Osteocyte (in vitro differentiated cells): ENCODE measurements around the gene SCLT1. TPM values are rescaled to one million over a fixed set of nuclear protein-coding genes. Genes with fewer than 3 reads are reported as not detected.

Source experiments
- DNase-seq: peaks from one replicate; pipeline ENCODE4 v3.0.0; 2021; ENCODE audit warnings: mixed read lengths; ENCODE audit not compliant: unreplicated experiment; ENCODE audit errors: extremely low spot score
- H3K27ac Mint-ChIP-seq: one replicate; pipeline ENCODE4 v1.8.0; 2021; ENCODE audit warnings: mild to moderate bottlenecking, mixed read lengths; ENCODE audit not compliant: unreplicated experiment
- H3K27me3 Mint-ChIP-seq: one replicate; pipeline ENCODE4 v1.8.0; 2021; ENCODE audit warnings: mixed read lengths; ENCODE audit not compliant: unreplicated experiment
- H3K36me3 Mint-ChIP-seq: one replicate; pipeline ENCODE4 v1.8.0; 2021; ENCODE audit warnings: mixed read lengths; ENCODE audit not compliant: unreplicated experiment
- H3K4me1 Mint-ChIP-seq: one replicate; pipeline ENCODE4 v1.8.0; 2021; ENCODE audit warnings: mixed read lengths; ENCODE audit not compliant: unreplicated experiment
- H3K4me3 Mint-ChIP-seq: one replicate; pipeline ENCODE4 v1.8.0; 2021; ENCODE audit warnings: mild to moderate bottlenecking, moderate library complexity, mixed read lengths; ENCODE audit not compliant: unreplicated experiment
- H3K9me3 Mint-ChIP-seq: one replicate; pipeline ENCODE4 v1.8.0; 2021; ENCODE audit warnings: mixed read lengths; ENCODE audit not compliant: unreplicated experiment
- CTCF ChIP-seq: fragments of 200-600 bp; sonication (generic); IDR thresholded peaks from 2 replicates; pipeline ENCODE4 v1.5.0; 2021; ENCODE audit warnings: antibody characterized with exemption, mild to moderate bottlenecking, moderate library complexity
- total RNA-seq: library from RNA; stranded (reverse); gene quantifications from 2 replicates; pipeline ENCODE4 v1.2.1, GENCODE V29; 2021

Gene SCLT1
- total RNA-seq, 1 donor from 2014 or later = 13.6 TPM

- H3K36me3 Mint-ChIP-seq = peaks cover 6% of the 10 kb centered on the region
- no peak overlapping the region for H3K4me3 Mint-ChIP-seq
- no peak overlapping the region for H3K27ac Mint-ChIP-seq
- DNase-seq = no peak
- H3K27me3 Mint-ChIP-seq = no peaks in the 10 kb centered on the region
- TF ChIP-seq CTCF = no peak
- peaks cover 23% of the 10 kb centered on the region for H3K9me3 Mint-ChIP-seq
- no peaks in the 10 kb centered on the region for H3K4me1 Mint-ChIP-seq
These were observed 176.5 kb downstream of the SCLT1 start for GRCh38 chr4:128916832-128917231.

GRCh38 chr4:128915544-128915943, 177.8 kb downstream of the SCLT1 start:
- no peak for TF ChIP-seq CTCF
- Mint-ChIP-seq H3K36me3 (peaks cover 2% of the 10 kb centered on the region), H3K27me3 (no peaks in the 10 kb centered on the region), H3K27ac (no peak overlapping the region), H3K4me3 (no peak overlapping the region), H3K4me1 (no peaks in the 10 kb centered on the region), H3K9me3 (peaks cover 15% of the 10 kb centered on the region)
- DNase-seq = no peak

- no peaks in the 10 kb centered on the region for H3K4me1 Mint-ChIP-seq
- H3K9me3 Mint-ChIP-seq = no peaks in the 10 kb centered on the region
- H3K4me3 Mint-ChIP-seq = no peak overlapping the region
- peaks cover 3% of the 10 kb centered on the region for H3K36me3 Mint-ChIP-seq
- H3K27ac Mint-ChIP-seq = no peak overlapping the region
- H3K27me3 Mint-ChIP-seq = no peaks in the 10 kb centered on the region
- DNase-seq = no peak
- TF ChIP-seq CTCF = no peak
These were observed 180.1 kb downstream of the SCLT1 start for GRCh38 chr4:128913228-128913627.

GRCh38 chr4:128908735-128909134, 184.6 kb downstream of the SCLT1 start:
- no peaks in the 10 kb centered on the region for H3K9me3 Mint-ChIP-seq
- H3K27ac Mint-ChIP-seq = no peak overlapping the region
- no peak for DNase-seq
- TF ChIP-seq CTCF = no peak
- H3K4me1 Mint-ChIP-seq = peaks cover 1% of the 10 kb centered on the region
- H3K27me3 Mint-ChIP-seq = no peaks in the 10 kb centered on the region
- no peak overlapping the region for H3K4me3 Mint-ChIP-seq
- H3K36me3 Mint-ChIP-seq = peaks cover 3% of the 10 kb centered on the region

- Mint-ChIP-seq H3K36me3 (peaks cover 3% of the 10 kb centered on the region), H3K27me3 (no peaks in the 10 kb centered on the region), H3K9me3 (no peaks in the 10 kb centered on the region), H3K27ac (no peak overlapping the region), H3K4me1 (peaks cover 2% of the 10 kb centered on the region), H3K4me3 (no peak overlapping the region)
- no peak for DNase-seq
- no peak for TF ChIP-seq CTCF
These were observed 185.4 kb downstream of the SCLT1 start for GRCh38 chr4:128907981-128908380.
